Measurements from ENCODE around the gene ARAP1. TPM values are rescaled to one million over a fixed set of nuclear protein-coding genes. Genes with fewer than 3 reads are reported as not detected.

The ARAP1 gene
- total and polyA plus RNA-seq, 2 of the 8 experiments (the other 6 are each of a cell fraction or from before 2014, with no cell fraction given): 25.7 to 61.6 TPM

DNA sequence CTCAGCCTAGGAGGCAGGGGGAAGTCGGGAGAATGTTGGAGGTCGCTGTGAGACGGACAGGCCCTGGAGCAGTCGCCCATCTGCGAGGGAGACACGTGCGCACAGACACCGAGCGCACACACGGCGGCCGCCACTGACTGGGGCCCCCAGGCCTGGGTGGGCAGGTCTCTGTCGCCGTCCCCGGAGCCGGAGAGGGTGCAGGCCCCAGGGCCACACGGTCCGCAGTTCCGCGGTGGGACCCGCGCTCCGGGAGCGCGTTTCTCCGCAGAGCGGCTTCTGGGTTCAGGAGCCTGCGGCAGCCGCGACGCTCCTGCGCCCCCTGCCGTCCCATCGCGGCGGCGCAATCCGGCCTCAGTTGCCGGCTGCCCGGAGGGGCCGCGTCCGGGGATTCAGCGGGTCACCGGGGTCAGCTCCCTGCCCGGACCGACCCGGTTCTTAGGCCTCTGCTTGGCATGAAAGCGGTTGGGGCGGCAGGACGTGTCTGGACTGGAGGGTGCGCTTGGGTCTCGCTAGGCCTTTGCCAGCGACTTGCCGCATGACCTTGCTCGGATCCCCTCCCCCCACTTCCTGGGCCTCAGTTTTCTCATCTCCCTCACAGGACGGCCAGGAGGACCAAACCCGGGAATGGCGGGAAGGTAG, 109.2 kb downstream of the ARAP1 start:
- Histone ChIP-seq H3K27ac (ENCODE audit: low read depth, low read length) (no peak overlapping the region), H3K36me3 (ENCODE audit: control insufficient read depth in 2 of 4, insufficient read depth in 4 of 4, low read length in 3 of 4) (no peaks in the 10 kb centered on the region), H3K9ac (replicated peaks in 1 of 4; ENCODE audit: extremely low read depth in 1 of 4, low read depth in 3 of 4, low read length in 3 of 4) (no peak overlapping the region), H4K20me1 (replicated peaks in 1 of 2; ENCODE audit: control insufficient read depth in 1 of 2, insufficient read depth in 2 of 2, low read length in 2 of 2) (peaks cover 0 to 7% of the 10 kb centered on the region in 2 experiments), H2BK20ac (ENCODE audit: low read length) (0 out of 2 replicates have a peak overlapping the region, but pooled peaks have one; percentile 72), H3K4ac (replicated peaks; ENCODE audit: insufficient read length, low read depth, low read length) (no peak overlapping the region), H2BK5ac (ENCODE audit: low read depth, low read length) (no peak overlapping the region), H3K9me3 (ENCODE audit: insufficient read depth in 2 of 2, low read depth in 1 of 2, low read length in 1 of 2) (no peaks in the 10 kb centered on the region), H2BK12ac (ENCODE audit: low read depth, low read length) (peak overlapping the region; percentile 87; the same call in 1 of the 2 replicates), H2BK15ac (ENCODE audit: low read length) (peak overlapping the region; percentile 95; the same call in 1 of the 2 replicates), H3K18ac (ENCODE audit: extremely low read depth, low read length) (peak overlapping the region; percentile 90), H4K5ac (ENCODE audit: insufficient read length, low read depth, low read length) (no peak overlapping the region), H2AK5ac (ENCODE audit: low read depth, low read length) (no peak overlapping the region), H3K23me2 (ENCODE audit: low read depth, low read length) (peaks cover 10% of the 10 kb centered on the region; the same call in 1 of the 2 replicates), H3K4me1 (replicated peaks in 1 of 4; ENCODE audit: control insufficient read depth in 3 of 4, insufficient read depth in 4 of 4, low read length in 3 of 4) (peaks cover 0 to 2% (median 0%) of the 10 kb centered on the region in 4 experiments; a peak in 1 of 7 replicates), H4K8ac (ENCODE audit: extremely low read depth, insufficient read depth, low read length) (no peak overlapping the region; the same call in 1 of the 2 replicates), H3K4me3 (ENCODE audit: extremely low read depth in 1 of 4, insufficient read depth in 2 of 4, low read depth in 3 of 4, low read length in 4 of 4) (peak overlapping the region; percentile 14 to 59 (median 30); a peak in 5 of 8 replicates), H3K14ac (ENCODE audit: insufficient read length) (no peak overlapping the region), H3K4me2 (ENCODE audit: insufficient read depth in 1 of 2, low read depth in 2 of 2, low read length in 2 of 2) (peak overlapping the region; percentile 58 to 97), H3K56ac (replicated peaks; ENCODE audit: insufficient read length, low read depth, low read length) (no peak overlapping the region), H3K79me2 (ENCODE audit: control insufficient read depth in 1 of 2, insufficient read depth in 2 of 2, low read length in 2 of 2) (no peaks in the 10 kb centered on the region), H3K23ac (ENCODE audit: insufficient read length) (no peak overlapping the region), H3K27me3 (replicated peaks in 1 of 4; ENCODE audit: control insufficient read depth in 3 of 4, extremely low read depth in 1 of 4, insufficient read depth in 3 of 4, low read length in 3 of 4) (peaks cover 16 to 49% (median 37%) of the 10 kb centered on the region in 4 experiments), H2AFZ (ENCODE audit: low read length) (no peak overlapping the region), H2BK120ac (replicated peaks; ENCODE audit: low read depth, low read length) (no peak overlapping the region), H4K91ac (replicated peaks; ENCODE audit: insufficient read length, low read length) (peak overlapping the region; percentile 85), H3K79me1 (ENCODE audit: low read depth, low read length) (no peaks in the 10 kb centered on the region)
- 5% methylated on average over 39 of the region's 59 CpGs; no CpG with 5 or more reads in 1 of the 2 experiments for whole genome bisulfite sequencing, 2 experiments (ENCODE audit: extremely low coverage in 1 of 2, insufficient coverage in 1 of 2, insufficient read length in 1 of 2, insufficient replicate concordance in 2 of 2, low coverage in 1 of 2, low lambda C conversion rate in 2 of 2, missing lambda C conversion rate in 1 of 2)
- ChIA-PET CTCF (ENCODE audit: partially characterized antibody) (interaction anchor here (0.9 to 39.6 kb wide), 19 partner anchors 8 to 57 kb away, joined by 3 to 624 read pairs (median 5); partner anchors contain the start of gene PDE2A), POLR2A (ENCODE audit: partially characterized antibody) (interaction anchor here (1.0 to 1.5 kb wide), 3 partner anchors 29 to 736 kb away, joined by 3 to 5 read pairs (median 3); no protein-coding TSS in a partner anchor)
- DNase-seq (ENCODE audit: low read depth in 1 of 2, low spot score in 2 of 2) (peak; percentile 19 to 92), FAIRE-seq (no peak)
- TF ChIP-seq CBX5 (IDR thresholded peaks at IDR 0.05; ENCODE audit: low read depth, low read length) (no peak), RAD21 (IDR thresholded peaks at IDR 0.05 in 1 of 2, conservative IDR thresholded peaks at IDR 0.05 in 1 of 2; ENCODE audit: low read depth in 2 of 2, low read length in 2 of 2) (peak; percentile 83 to 88), ZNF274 (IDR thresholded peaks at IDR 0.05; ENCODE audit: borderline replicate concordance, extremely low read depth, low read length) (no peak), FOSL1 (IDR thresholded peaks at IDR 0.05; ENCODE audit: insufficient read depth, low read depth, low read length) (no peak), PHF8 (conservative IDR thresholded peaks at IDR 0.05; ENCODE audit: low read depth, low read length) (no peak), POLR2A (IDR thresholded peaks at IDR 0.05; ENCODE audit: control extremely low read depth in 1 of 2, low read depth in 2 of 2, low read length in 2 of 2) (no peak), KDM5A (IDR thresholded peaks at IDR 0.05; ENCODE audit: low read length) (no peak), EP300 (IDR thresholded peaks at IDR 0.05; ENCODE audit: borderline replicate concordance in 1 of 2, low read depth in 2 of 2, low read length in 2 of 2) (no peak)
- TF ChIP-seq, protein P1, sequence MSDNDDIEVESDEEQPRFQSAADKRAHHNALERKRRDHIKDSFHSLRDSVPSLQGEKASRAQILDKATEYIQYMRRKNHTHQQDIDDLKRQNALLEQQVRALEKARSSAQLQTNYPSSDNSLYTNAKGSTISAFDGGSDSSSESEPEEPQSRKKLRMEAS (IDR thresholded peaks at IDR 0.05): peak; percentile 72
- TF ChIP-seq, protein P2, sequence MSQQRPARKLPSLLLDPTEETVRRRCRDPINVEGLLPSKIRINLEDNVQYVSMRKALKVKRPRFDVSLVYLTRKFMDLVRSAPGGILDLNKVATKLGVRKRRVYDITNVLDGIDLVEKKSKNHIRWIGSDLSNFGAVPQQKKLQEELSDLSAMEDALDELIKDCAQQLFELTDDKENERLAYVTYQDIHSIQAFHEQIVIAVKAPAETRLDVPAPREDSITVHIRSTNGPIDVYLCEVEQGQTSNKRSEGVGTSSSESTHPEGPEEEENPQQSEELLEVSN (IDR thresholded peaks at IDR 0.05): peak; percentile 71; the same call in 1 of the 2 replicates

Data from H1 (cell line).